Measurements from ENCODE around the gene GNG2.

The GNG2 gene

DNA sequence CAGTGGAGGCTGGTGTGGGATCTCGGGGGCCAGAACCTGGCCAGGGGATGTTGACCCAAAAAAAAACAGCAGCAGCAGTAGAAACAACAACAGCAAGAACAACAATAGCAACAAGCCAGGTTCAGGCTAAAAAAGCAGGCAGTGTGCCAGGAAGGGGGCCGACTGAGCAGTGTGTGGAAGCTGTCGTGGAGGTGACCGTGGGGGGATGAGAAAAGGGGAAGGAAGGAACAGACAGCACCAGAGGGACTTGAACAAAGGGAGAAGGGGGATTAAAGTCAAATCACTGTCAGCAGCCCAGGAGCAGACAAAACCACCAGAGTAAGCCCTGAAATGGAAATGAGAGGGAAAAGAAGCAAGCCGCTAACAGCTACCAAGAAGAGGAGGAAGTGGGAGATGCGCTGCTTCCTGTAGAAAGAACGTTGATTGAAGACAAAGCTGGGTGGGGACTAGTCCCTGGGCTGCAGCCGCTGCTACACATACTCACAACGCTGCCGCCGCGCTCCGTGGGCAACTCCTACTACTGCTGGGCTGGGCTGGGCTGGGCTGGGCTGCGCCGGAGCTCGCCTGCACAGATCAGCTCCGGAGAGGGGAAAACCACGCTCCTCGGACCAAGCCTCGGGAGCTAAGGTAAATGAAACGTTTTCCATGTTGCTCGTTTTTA, at the start of gene GNG2:
TSS of gene GNG2 (plus strand) at position 449 of the 661 bp plus-strand sequence. CDS start 90,067 bp downstream, outside the sequence.
- peak; percentile 92 for DNase-seq

DNA sequence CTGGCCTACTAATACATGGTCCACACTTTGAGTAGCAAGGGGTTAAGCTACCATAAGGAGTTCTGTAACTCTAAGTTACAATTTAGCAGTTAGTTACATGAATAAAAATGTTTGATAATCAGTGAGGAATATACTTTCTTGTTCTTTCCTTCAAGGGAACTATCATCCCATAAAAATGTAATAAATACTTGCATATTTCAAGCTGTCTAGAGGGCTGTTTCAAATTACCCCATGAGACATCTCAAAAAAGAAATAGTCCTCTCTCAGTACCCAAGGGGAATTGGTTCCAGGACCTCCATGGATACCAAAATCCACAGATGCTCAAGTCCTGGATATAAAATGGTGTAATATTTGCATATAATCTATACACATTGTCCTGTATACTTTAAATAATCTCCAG, 48.7 kb upstream of the GNG2 start:
- no peak for DNase-seq

DNA sequence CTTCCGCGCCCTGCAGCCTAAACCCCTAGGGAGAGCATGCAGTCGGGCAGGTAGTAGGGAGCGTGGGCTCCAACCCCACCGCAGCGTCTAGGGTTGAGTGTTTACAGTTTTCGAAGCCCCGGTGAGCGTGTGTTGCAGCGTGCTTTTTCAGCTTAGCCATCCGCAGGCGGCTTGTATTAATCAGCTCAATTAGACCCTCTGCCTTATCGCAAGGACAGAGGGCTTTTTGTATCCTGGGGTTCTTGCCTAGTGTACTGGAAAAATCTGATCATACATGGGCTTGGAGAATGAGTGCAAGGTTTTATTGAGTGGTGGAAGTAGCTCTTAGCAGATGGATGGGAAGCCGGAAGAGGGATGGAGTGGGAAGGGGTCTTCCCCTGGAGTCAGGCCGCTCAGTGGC, 44.4 kb upstream of the GNG2 start:
- no peak for DNase-seq

DNA sequence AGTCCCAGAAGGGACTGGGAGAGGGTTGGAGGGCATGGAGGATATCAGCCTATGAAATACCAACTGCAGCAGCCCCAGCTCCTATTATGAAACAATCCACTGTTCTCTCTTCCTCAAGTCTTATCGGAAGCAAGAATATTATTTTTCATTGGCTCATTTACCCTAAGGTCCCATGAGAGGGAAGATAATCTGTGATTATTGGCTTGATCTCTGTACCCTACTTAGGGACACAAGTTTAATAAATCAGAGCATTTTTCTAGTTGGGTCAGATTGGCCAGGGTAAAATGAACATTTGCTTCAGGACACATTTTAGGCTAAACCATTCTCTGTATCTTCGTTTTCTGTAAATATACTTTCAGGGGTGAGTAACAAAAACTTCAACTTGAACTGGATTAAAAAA, 43.1 kb upstream of the GNG2 start:
- no peak for DNase-seq

DNA sequence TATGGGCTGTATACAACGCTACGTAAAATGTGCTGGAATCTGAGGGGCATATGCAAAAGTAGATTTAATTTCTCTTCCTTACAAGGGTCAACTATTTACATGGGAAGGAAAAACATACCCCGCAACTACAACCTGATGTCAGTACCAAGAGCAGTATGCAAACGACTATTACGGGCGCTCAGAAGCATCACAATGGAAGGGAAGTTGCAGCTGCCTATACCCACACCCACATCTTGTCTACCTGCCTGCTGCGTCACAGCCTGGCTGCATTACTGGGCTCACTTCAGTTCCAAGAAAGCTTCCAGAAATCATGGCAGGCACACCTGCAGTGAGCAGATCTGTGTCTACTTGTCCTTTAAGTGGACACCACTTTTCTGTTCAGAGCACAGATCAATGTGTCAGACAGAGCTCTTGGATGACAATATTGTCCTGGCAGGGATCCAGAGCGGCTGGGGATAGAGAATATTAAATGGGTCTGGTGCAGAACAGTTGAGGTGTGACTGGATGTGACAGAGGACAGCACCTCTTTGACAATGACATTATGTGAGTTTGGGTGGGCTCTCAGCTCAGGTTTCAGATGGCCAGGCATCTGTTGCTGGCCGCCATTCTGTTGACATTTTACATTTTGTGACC, 41.5 kb upstream of the GNG2 start:
- peak; percentile 75 for DNase-seq

DNA sequence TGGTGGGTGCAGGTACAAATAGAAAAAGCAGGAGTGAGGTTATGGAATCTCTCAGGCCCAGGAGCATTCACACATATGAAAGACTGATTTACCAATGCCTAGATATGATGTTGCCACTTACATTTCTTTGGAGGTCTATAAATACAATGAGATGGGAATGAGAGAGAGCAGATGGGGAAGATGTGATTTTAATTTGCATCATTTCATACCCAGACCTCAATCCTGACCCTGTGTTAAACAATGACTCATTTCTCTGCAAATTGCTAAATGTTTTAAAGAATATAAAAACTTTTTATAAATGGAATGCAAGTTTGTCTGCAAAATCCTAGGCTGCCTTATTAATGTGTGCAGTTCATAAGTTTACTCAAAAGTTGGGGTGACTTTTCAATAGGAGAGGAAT, 38.6 kb upstream of the GNG2 start:
- DNase-seq: no peak

DNA sequence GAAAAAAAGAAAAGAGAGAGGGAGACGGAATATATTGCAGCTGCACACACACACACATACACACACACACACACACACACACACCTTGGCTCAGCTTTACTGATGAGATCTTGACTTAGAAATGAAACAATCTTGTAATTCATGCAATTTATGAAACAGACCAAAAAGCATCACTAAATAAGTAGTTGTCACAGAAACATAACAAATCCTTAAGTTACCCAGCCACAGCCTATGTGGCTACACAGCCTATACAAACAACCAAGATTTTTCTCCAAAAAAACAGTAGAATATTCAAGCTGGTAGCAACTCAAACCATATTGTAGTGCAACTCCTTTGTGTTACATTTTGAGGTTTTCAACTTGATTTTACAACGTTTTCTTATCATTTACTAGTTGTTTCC, 37.9 kb upstream of the GNG2 start:
- DNase-seq: no peak

DNA sequence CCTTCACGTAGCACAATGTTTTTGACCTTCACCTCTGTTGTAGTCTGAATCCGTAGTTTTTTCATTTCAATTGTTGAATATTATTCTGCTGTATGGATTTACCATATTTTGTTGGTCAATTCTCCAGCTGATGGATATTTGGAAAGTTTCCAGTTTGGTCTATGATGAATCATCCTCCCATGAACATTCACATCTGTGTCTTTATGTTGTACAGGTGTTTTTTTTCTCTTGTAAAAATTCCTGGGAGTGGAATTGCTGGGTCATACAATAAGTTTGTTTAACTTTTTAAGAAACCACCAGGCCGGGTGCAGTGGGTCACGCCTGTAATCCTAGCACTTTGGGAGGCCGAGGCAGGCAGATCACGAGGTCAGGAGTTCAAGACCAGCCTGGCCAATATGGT, 36.7 kb upstream of the GNG2 start:
- no peak for DNase-seq

DNA sequence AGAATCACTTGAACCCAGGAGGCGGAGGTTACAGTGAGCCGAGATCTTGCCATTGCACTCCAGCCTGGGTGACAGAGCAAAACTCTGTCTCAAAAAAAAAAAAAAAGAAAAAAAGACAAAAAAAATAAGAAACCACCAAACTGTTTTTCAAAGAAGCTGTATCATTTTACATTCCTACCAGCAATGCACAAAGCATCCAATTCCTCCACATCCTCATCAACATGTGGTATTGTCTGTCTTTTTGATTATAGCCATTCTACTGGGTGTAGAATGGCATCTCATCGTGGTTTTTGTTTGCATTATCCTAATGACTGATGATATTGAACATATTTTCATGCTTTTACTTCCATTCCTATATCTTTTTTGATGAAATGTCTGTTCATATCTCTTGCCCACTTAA, 36.2 kb upstream of the GNG2 start:
- DNase-seq: no peak

DNA sequence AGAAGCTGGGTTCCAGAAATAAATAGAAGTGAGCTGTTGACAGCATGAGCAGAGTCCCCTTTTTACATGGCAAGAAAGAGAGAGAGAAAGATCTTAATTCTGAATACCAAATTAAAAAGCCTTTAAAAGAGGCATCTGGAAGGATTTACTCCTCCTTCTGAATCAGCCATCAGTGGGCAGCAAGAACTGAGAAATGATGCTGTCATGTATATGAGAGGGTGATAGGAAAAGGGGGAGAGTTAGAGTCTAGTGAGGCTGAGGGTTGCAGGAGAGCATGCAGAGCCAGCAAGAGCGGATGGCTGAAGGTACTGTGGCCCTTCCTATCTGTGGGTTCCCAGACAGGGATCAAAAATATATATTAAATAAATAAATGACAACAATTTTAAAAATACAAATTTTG, 34.5 kb upstream of the GNG2 start:
- DNase-seq: no peak

DNA sequence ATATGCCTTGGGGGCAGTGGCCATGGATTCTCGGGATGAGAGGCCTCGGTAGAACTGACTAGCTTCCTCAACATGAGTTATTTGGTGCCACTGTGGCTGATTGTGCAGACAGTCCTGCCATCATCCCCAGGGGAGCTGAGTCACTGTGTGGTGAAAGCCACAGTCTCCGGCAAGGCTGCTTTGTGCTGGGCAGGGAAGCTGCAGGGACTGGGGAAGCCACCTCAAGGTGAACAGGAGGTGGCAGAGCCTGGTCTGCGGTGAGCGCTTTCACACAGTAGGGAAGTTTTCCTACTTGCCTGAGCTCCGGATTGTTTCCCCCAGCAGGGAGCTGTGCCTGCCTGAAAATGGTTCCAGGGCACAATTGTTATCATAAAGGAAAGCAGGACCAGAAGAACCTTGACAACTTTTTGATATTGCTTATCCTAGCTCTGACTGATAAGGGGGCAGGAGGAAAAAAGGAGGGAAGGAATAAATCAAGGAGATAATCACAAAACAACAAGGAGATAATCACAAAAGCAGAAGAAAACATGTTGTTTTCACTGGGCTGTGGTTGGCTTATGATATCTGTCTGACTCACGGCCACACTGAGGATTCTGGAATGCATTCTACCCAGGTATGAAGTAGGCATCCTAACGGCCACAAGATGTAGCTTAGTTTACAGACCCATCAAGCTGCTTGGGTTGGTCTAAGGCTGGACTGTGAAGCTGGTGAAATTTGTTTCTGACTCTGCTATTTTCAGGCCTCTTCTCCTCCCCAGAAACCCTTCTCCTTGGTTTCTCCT, 32.2 kb upstream of the GNG2 start:
- DNase-seq: no peak

DNA sequence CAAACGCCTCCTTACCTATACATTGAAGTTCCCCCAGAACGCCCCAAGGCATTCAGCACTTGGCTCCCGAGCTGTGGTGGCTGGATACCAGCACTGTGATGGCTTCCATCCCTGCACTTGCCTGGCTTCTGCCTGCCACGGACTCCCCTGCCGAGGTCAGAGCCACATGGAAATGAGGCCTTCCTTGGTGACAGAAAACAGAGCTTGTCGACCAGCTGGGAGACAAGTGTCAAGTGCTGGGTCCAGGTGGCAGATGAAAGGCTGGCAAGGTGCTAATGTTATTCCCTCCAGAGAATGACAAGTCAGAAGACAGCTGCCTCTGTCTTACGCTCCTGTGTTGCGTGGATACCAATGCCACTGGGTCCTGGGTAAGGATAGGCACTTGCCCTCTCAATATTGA, 26.2 kb upstream of the GNG2 start:
- no peak for DNase-seq

DNA sequence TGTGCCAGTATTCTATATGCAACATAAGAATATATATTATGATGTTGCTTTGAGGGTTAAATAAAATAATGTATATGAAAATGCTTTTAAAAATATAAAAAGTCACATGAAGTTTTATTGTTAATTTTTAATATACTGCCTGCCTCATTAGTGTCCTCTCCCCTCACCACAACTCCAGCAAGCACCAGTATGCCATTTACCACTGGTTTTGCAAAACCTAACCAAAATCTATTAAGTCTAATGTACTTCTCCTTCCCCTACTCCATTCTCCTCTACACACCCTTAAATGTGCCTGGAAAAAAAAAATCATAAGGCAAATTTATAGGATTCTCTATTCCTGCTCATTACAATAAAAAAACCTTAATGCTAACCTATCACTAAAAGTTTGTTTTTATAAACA, 24.0 kb upstream of the GNG2 start:
- no peak for DNase-seq

DNA sequence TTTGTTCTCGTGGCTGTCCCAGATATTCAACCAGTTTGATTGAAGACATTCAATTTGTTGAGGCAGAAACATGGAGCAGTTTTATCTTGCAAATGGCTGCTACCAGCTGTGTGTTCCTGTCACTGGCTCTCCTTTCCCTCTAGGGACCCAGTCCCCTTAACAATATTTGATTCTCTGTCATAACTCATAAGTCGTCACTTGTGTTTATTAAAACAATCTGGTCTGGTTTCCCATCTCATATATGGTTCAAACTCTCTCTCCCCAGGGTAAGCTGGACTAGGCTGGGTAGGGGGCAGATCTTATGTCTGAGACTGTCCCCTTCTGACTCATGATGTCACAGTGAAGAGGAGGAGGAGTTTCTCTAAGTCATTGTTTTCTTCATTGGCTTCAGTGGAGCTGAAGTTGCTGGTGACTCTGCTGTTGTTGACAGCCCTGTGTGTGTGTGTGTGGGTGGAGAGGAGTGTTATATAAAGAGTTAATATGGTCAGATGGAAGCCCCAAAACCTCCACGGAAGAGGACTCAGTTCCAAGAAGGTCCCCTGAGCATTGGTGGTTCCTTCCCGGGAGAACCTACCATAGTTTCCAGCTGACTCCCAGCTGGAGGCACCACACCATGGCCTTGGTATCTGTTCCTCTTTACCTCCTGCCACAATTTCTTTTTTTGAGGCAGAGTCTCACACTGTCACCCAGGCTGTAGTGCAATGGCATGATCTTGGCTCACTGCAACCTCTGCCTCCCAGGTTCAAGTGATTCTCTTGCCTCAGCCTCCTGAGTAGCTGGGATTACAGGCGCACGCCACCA, 16.1 kb upstream of the GNG2 start:
- DNase-seq: no peak

DNA sequence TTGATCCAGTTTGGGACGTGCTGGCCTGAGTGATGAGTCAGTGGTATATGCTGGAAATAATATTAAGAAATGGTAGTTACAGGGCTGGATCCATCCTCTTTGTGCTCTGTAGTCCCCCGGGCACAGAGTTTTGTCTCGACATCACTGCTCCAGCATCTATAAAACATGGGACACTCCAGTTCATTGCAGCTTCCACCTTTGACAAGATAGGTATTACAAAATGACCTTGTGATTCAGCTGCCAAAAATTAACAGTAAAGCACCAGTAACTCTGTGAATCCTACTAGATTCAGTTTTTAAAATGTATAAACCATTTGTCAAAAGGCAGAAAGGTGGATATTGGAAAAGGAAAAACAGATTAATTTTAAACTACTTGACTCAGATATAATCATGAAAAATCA, 14.6 kb upstream of the GNG2 start:
- DNase-seq: no peak

DNA sequence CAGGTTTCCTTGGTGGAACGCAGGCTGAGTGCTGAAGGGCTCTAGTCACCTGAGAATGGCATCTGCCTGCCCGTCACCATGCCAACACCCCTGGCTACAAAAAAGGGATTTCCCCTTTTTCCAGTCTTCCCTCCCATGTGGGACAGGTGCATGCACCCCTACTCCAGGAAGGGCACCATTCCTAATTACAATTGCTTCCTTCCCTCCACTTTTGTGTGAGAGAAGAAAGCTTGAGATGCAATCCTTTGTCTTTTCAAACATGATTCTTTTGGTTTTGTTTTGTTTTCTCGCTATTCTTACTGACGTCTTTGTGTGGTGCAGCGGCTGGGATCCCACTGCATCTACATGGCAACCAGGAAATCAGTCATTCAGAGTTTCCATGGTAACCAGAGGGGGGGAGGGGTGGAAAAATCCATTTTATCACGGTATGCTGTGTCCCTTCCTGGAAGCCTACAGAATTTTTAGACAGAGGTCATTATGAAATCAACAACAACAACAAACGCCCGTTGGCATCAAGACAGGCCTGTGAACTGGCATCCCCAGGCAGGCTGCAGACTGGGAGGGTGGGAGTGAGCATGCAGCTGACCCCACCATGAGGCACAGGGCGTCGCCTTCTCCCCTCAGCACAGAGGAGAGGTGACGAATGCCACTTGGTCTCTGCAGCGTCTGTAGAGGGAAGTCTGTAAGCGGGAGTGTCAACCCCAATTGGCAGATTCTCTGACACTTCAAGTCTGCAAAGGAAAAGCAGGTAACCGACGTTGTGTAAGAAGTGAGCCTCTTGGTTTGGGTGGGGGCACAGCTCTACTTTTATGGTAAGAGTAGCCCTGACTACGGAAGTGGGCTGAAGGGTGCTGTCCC, 13.6 kb upstream of the GNG2 start:
- peak; percentile 97 for DNase-seq

DNA sequence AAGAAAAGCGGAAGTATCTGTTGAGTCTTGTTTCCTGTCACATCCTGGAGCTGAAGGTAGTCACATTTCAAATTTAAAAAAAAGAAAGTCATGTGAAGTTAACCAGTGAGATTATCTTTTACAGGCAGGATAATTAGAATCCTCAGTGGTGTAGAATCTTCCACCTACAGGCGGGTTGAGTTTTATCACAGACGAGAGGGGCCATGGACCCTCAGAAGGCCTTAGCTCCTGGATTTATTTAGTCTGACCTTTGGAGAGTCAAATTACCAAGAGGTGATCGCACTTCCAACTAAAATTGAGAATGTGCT, 13.0 kb upstream of the GNG2 start:
- no peak for DNase-seq

DNA sequence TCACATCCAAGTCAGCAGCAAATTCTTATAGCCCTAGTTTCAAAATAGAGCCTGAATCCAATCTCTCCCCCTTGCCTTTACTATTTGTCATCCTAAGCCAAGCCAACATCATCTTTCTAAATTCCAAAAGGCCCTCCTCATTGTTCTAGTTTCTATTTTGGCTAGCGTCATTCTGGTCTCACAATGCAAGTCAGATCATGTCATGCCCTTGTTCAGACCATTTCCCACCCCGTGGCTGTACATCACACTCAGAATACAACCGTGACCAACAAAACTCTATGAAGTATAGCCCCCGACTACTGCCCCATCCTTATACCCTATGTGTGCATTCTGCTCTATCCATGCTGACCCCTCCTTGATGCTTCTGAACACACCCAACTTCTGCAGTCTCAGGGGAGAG, 12.3 kb upstream of the GNG2 start:
- no peak for DNase-seq

DNA sequence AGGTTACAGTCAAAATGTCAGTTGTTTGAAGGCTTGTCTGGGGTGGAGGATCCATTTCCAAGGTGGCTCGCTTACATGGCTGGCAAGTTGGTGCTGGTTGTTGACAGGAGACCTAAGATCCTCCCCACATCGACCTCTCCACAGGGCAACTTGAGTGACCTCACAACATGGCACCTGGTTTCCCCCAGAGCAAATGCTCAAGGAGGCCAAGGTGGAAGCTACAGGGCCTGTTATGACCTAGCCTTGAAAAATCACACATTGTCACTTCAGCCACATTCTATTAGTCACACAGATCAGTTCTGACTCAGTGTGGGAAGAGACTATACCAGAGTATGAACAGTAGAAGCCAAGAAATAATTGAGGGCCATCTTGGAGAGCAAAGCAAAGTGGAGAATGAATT, 11.3 kb upstream of the GNG2 start:
- no peak for DNase-seq

DNA sequence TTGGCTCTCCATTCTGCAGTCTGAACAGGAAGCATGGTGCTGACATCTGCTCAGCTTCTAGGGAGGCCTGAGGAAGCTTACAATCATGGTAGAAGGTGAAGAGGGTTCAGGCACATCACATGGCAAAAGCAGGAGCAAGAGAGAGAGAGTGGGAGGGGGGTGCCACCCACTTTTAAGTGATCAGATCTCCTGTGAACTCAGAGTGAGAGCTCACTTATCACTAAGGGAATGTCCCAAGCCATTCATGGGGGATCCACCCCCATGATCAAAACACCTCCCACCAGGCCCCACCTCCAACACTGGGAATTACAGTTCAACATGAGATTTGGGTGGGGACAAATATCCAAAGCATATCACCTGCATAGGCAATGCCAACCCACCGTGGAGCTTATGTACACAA, 9.8 kb upstream of the GNG2 start:
- no peak for DNase-seq

DNA sequence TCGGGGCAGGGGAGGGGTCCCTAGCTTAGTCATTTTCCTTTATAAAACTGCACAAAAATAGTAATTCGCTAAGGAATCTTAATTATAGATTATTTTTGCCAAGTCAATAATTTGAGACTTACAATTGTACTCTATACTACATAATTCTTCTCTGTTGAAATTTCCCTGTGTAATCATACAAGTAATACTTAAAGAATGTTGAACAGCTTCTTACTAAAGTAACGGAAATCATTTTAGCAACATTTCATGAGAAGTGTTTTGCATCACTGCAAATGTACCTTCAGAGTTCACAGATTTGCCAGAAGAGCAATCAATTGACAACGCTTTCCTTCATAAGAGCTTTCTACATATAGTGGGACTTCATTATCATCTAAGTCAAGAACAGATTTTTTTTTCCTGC, 7.9 kb upstream of the GNG2 start:
- no peak for DNase-seq

DNA sequence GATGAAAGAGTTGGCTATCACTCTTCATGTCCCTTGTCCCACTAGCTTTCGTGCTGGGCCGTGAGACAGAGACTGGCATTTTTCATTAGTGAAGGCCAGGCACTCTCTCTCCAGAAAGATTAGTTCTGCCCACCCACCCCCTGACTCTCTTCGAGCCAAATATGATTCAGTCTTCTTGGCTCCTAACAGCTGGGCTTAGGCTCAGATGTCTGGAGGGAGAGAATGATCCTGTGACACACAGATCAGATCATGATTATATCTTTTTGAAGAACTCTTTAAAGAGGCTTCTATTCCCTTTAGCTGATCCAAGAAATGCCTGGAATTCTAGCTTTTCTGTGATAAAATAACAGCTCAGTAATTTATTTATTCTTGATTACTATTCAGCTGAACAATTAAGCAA, 5.2 kb upstream of the GNG2 start:
- DNase-seq: no peak

DNA sequence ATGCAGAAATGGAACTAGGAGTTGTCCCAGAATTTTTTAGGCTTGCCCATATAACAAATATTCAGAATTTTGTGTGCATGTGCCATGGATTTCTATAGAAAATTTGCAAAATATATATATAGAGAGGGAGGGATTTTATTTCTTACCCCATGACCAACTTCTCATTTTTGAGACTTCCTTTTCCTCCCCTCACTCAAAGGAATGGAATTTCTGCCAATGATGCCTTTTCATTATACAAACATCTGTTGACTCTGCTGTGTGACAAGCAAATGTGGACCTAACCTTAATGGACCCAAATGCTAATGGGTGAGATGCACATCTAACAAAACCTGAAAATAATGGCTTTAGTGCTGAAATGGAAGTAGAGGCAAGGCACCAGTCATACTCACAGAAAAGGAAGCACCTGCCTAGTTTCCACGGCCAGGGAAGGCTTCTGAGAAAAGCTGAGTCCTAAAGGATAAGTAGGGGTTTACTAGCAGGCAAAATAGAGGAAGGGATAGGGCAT, 3.6 kb upstream of the GNG2 start:
- no peak for DNase-seq
